Measurements from ENCODE around the gene CPPED1.

CPPED1 gene

GRCh38 chr16:12764813-12765488, 38.7 kb downstream of the CPPED1 start:
- Histone ChIP-seq H3K9ac (no peak overlapping the region), H3K4me2 (ENCODE audit: low read length) (no peak overlapping the region), H3K27me3 (ENCODE audit: control insufficient read depth, insufficient read depth, low read length) (no peaks in the 10 kb centered on the region), H3K4me3 (ENCODE audit: low read depth, low read length) (no peak overlapping the region), H3K9me3 (ENCODE audit: control insufficient read depth, low read length) (no peaks in the 10 kb centered on the region), H3K36me3 (ENCODE audit: control insufficient read depth, insufficient read depth, low read length) (no peaks in the 10 kb centered on the region), H2AFZ (no peak overlapping the region), H3K79me2 (no peaks in the 10 kb centered on the region), H3K27ac (no peak overlapping the region), H3K4me1 (no peaks in the 10 kb centered on the region)
- TF ChIP-seq CTCF (IDR thresholded peaks at IDR 0.05), result no peak

- no peak overlapping the region for H3K4me3 ChIP-seq (ENCODE audit: low read depth, low read length)
- no peak overlapping the region for H3K27ac ChIP-seq
- H3K9me3 ChIP-seq (ENCODE audit: control insufficient read depth, low read length), result no peaks in the 10 kb centered on the region
- H2AFZ ChIP-seq, result no peak overlapping the region
- H3K36me3 ChIP-seq (ENCODE audit: control insufficient read depth, insufficient read depth, low read length), result no peaks in the 10 kb centered on the region
- H3K9ac ChIP-seq, result no peak overlapping the region
- TF ChIP-seq CTCF (IDR thresholded peaks at IDR 0.05), result no peak
- no peaks in the 10 kb centered on the region for H3K4me1 ChIP-seq
- H3K4me2 ChIP-seq (ENCODE audit: low read length), result no peak overlapping the region
- no peaks in the 10 kb centered on the region for H3K27me3 ChIP-seq (ENCODE audit: control insufficient read depth, insufficient read depth, low read length)
- H3K79me2 ChIP-seq, result no peaks in the 10 kb centered on the region
These were observed 40.2 kb downstream of the CPPED1 start for GRCh38 chr16:12763517-12763916.

GRCh38 chr16:12760819-12761611, 42.7 kb downstream of the CPPED1 start:
- Histone ChIP-seq H2AFZ (no peak overlapping the region), H3K79me2 (no peaks in the 10 kb centered on the region), H3K9ac (no peak overlapping the region), H3K4me2 (ENCODE audit: low read length) (no peak overlapping the region), H3K9me3 (ENCODE audit: control insufficient read depth, low read length) (no peaks in the 10 kb centered on the region), H3K4me1 (no peaks in the 10 kb centered on the region), H3K36me3 (ENCODE audit: control insufficient read depth, insufficient read depth, low read length) (no peaks in the 10 kb centered on the region), H3K27ac (no peak overlapping the region), H3K27me3 (ENCODE audit: control insufficient read depth, insufficient read depth, low read length) (no peaks in the 10 kb centered on the region), H3K4me3 (ENCODE audit: low read depth, low read length) (no peak overlapping the region)
- TF ChIP-seq CTCF (IDR thresholded peaks at IDR 0.05), result no peak

GRCh38 chr16:12758670-12759558, 44.8 kb downstream of the CPPED1 start:
- Histone ChIP-seq H3K9me3 (ENCODE audit: control insufficient read depth, low read length) (no peaks in the 10 kb centered on the region), H3K79me2 (no peaks in the 10 kb centered on the region), H3K4me1 (no peaks in the 10 kb centered on the region), H3K36me3 (ENCODE audit: control insufficient read depth, insufficient read depth, low read length) (no peaks in the 10 kb centered on the region), H3K27me3 (ENCODE audit: control insufficient read depth, insufficient read depth, low read length) (no peaks in the 10 kb centered on the region), H3K4me2 (ENCODE audit: low read length) (no peak overlapping the region), H3K4me3 (ENCODE audit: low read depth, low read length) (no peak overlapping the region), H2AFZ (no peak overlapping the region), H3K27ac (no peak overlapping the region), H3K9ac (no peak overlapping the region)
- TF ChIP-seq CTCF (IDR thresholded peaks at IDR 0.05), result no peak
